Neural cell (in vitro differentiated cells): ENCODE results near the gene PPP1R14B. TPM values are rescaled to one million over a fixed set of nuclear protein-coding genes. Genes with fewer than 3 reads are reported as not detected.
A peak's percentile ranks its signal among the peaks of the same experiment; 100 is the strongest.

Source experiments
- H2AFZ ChIP-seq: fragments of 200-600, 300-800 bp; sonication (generic), shearing (Covaris generic); 2 replicates; pipeline ENCODE4 v1.6.0; 2014; ENCODE audit warnings: low read depth, mild to moderate bottlenecking, antibody characterized with exemption, low read length, moderate library complexity
- H3F3A ChIP-seq: fragments of 200-600 bp; shearing (Covaris generic); 2 replicates; pipeline ENCODE4 v1.6.1; 2016; ENCODE audit warnings: mild to moderate bottlenecking, moderate library complexity, mixed read lengths, antibody characterized with exemption, low read length; ENCODE audit not compliant: insufficient read depth, poor library complexity, severe bottlenecking
- H3K27ac ChIP-seq: fragments of 200-600, 300-800 bp; sonication (generic), shearing (Covaris generic); 2 replicates; pipeline ENCODE4 v1.5.1; 2014; ENCODE audit warnings: mild to moderate bottlenecking, low read length, moderate library complexity
- H3K27me3 ChIP-seq: fragments of 300-800, 200-600 bp; sonication (generic), shearing (Covaris generic); 2 replicates; pipeline ENCODE4 v1.6.0; 2014; ENCODE audit warnings: mild to moderate bottlenecking, low read depth, low read length, moderate library complexity; ENCODE audit not compliant: insufficient read depth
- H3K36me3 ChIP-seq: fragments of 300-800, 200-600 bp; sonication (generic), shearing (Covaris generic); 2 replicates; pipeline ENCODE4 v1.5.1; 2014; ENCODE audit warnings: mild to moderate bottlenecking, antibody characterized with exemption, low read length, moderate library complexity; ENCODE audit not compliant: insufficient read depth
- H3K4me2 ChIP-seq: fragments of 300-800, 200-600 bp; sonication (generic), shearing (Covaris generic); 2 replicates; pipeline ENCODE4 v1.6.0; 2014; ENCODE audit warnings: mild to moderate bottlenecking, low read length
- H3K4me3 ChIP-seq: fragments of 300-800, 200-600 bp; sonication (generic), shearing (Covaris generic); 2 replicates; pipeline ENCODE4 v1.5.1; 2014; ENCODE audit warnings: mild to moderate bottlenecking, low read length, moderate library complexity
- H3K79me2 ChIP-seq: fragments of 200-600 bp; shearing (Covaris generic); replicated peaks from 2 replicates; pipeline ENCODE4 v1.6.0; 2014; ENCODE audit warnings: mild to moderate bottlenecking, low read length, moderate library complexity; ENCODE audit not compliant: insufficient read depth
- H3K9ac ChIP-seq: fragments of 300-800, 200-600 bp; sonication (generic), shearing (Covaris generic); 2 replicates; pipeline ENCODE4 v1.6.1; 2016; ENCODE audit warnings: mild to moderate bottlenecking, low read length, mixed read lengths
- H3K9me2 ChIP-seq: fragments of 200-600 bp; shearing (Covaris generic); 2 replicates; pipeline ENCODE4 v1.6.1; 2016; ENCODE audit warnings: mild to moderate bottlenecking, low read length, mixed read lengths; ENCODE audit not compliant: insufficient read depth
- H3K9me3 ChIP-seq: fragments of 200-600, 300-800 bp; sonication (generic), shearing (Covaris generic); 2 replicates; pipeline ENCODE4 v1.6.1; 2016; ENCODE audit warnings: mild to moderate bottlenecking, mixed run types, low read length, moderate library complexity, mixed read lengths
- H4K20me1 ChIP-seq: fragments of 200-600 bp; shearing (Covaris generic); 2 replicates; pipeline ENCODE4 v1.6.1; 2016; ENCODE audit warnings: mild to moderate bottlenecking, mixed run types; ENCODE audit not compliant: insufficient read depth
- EP300 ChIP-seq: fragments of 450-650 bp; conservative IDR thresholded peaks from 2 replicates; pipeline ENCODE4 v1.6.1; 2014; ENCODE audit warnings: antibody characterized with exemption, mild to moderate bottlenecking, moderate library complexity; ENCODE audit not compliant: poor library complexity, severe bottlenecking
- EZH2 ChIP-seq: fragments of 200-600, 300-800 bp; shearing (Covaris generic), sonication (generic); IDR thresholded peaks from 2 replicates; pipeline ENCODE4 v1.6.1; 2014; ENCODE audit warnings: antibody characterized with exemption, low read length, borderline replicate concordance, mild to moderate bottlenecking; ENCODE audit not compliant: insufficient read depth, poor library complexity, severe bottlenecking
- MXI1 ChIP-seq: fragments of 450-650 bp; conservative IDR thresholded peaks from 2 replicates; pipeline ENCODE4 v1.6.1; 2014; ENCODE audit warnings: antibody characterized with exemption, mild to moderate bottlenecking; ENCODE audit not compliant: poor library complexity, severe bottlenecking
- POLR2AphosphoS5 ChIP-seq: IDR thresholded peaks from 2 replicates; pipeline ENCODE4 v1.6.1; 2012
- RAD21 ChIP-seq: fragments of 450-650 bp; conservative IDR thresholded peaks from 2 replicates; pipeline ENCODE4 v1.6.1; 2014; ENCODE audit warnings: antibody characterized with exemption, mild to moderate bottlenecking, moderate library complexity
- SMC3 ChIP-seq: fragments of 450-650 bp; conservative IDR thresholded peaks from 2 replicates; pipeline ENCODE4 v1.6.1; 2014; ENCODE audit warnings: antibody characterized with exemption, mild to moderate bottlenecking, moderate library complexity; ENCODE audit not compliant: poor library complexity
- TAF1 ChIP-seq: IDR thresholded peaks from 2 replicates; pipeline ENCODE4 v1.6.1; 2012; ENCODE audit warnings: low read depth
- polyA plus RNA-seq: library from polyadenylated mRNA; depleted of rRNA; stranded (reverse); fragments of >200 nt; gene quantifications from 2 replicates; pipeline ENCODE4 v1.2.3, GENCODE V29; 2014
- TF ChIP-seq, protein P1 (sequence below): IDR thresholded peaks from 2 replicates; pipeline ENCODE4 v1.6.1; 2012; ENCODE audit warnings: borderline replicate concordance
- TF ChIP-seq, protein P2 (sequence below): fragments of 450-650 bp; IDR thresholded peaks from 2 replicates; pipeline ENCODE4 v1.5.1; 2014; ENCODE audit warnings: antibody characterized with exemption, mild to moderate bottlenecking, moderate library complexity; ENCODE audit not compliant: poor library complexity, severe bottlenecking

Gene PPP1R14B
- polyA plus RNA-seq, 1 donor from 2014 or later: 400 TPM

DNA sequence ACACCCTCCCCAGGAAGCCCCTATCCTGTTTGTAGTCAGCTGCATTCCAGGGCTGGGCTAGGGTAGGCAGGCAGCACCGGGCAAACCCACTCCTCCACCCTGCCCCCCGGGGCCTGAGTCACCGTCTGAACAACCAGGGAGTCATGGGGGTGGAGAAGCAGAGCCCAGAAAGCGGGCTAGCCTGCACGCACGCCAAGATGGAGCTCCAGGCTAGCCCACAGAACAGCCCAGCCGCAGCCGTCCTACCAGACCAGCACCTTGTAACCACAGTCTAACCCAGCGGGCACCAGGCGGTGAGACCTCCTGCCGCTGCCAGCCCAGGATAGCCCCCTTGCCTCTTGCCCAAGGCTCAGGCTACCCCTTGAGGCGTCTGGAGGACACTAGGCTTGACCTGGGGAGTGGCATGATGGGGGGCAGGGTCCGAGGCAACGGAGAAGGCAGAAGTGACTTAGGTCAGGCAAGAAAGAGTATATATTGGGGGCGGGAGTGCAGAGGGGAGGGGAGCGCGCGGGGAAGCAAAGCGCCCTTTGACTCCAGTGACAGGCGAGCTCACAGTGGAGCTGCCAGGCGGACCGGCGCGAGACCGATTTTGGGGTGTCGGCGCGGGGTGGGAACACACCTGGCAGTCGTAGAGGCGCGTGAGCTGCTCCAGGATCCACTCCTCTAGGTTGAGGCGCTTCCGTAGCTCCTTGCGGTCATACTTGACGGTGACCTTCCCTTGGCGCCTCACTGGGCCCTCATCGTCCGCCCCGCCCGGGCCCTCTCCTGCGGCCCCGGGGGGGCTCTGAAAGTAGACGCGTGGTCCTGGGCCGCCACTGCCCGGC is 734 bp downstream of the PPP1R14B start:
- Histone ChIP-seq H3K79me2 (peaks cover 13% of the 10 kb centered on the region), H3K4me3 (peak overlapping the region; percentile 99), H3K9me2 (no peaks in the 10 kb centered on the region), H3K36me3 (no peaks in the 10 kb centered on the region), H3K27ac (peak overlapping the region; percentile 57), H3K4me2 (peak overlapping the region; percentile 89), H3K9ac (peak overlapping the region; percentile 85), H3F3A (no peaks in the 10 kb centered on the region), H2AFZ (no peak overlapping the region), H3K9me3 (no peaks in the 10 kb centered on the region), H4K20me1 (no peaks in the 10 kb centered on the region), H3K27me3 (peaks cover under 1% of the 10 kb centered on the region)
- TF ChIP-seq MXI1 (no peak), TAF1 (no peak), EP300 (no peak), POLR2AphosphoS5 (no peak), RAD21 (no peak), SMC3 (no peak), EZH2 (no peak)
- TF ChIP-seq, protein P1, sequence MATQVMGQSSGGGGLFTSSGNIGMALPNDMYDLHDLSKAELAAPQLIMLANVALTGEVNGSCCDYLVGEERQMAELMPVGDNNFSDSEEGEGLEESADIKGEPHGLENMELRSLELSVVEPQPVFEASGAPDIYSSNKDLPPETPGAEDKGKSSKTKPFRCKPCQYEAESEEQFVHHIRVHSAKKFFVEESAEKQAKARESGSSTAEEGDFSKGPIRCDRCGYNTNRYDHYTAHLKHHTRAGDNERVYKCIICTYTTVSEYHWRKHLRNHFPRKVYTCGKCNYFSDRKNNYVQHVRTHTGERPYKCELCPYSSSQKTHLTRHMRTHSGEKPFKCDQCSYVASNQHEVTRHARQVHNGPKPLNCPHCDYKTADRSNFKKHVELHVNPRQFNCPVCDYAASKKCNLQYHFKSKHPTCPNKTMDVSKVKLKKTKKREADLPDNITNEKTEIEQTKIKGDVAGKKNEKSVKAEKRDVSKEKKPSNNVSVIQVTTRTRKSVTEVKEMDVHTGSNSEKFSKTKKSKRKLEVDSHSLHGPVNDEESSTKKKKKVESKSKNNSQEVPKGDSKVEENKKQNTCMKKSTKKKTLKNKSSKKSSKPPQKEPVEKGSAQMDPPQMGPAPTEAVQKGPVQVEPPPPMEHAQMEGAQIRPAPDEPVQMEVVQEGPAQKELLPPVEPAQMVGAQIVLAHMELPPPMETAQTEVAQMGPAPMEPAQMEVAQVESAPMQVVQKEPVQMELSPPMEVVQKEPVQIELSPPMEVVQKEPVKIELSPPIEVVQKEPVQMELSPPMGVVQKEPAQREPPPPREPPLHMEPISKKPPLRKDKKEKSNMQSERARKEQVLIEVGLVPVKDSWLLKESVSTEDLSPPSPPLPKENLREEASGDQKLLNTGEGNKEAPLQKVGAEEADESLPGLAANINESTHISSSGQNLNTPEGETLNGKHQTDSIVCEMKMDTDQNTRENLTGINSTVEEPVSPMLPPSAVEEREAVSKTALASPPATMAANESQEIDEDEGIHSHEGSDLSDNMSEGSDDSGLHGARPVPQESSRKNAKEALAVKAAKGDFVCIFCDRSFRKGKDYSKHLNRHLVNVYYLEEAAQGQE: no peak
- TF ChIP-seq, protein P2, sequence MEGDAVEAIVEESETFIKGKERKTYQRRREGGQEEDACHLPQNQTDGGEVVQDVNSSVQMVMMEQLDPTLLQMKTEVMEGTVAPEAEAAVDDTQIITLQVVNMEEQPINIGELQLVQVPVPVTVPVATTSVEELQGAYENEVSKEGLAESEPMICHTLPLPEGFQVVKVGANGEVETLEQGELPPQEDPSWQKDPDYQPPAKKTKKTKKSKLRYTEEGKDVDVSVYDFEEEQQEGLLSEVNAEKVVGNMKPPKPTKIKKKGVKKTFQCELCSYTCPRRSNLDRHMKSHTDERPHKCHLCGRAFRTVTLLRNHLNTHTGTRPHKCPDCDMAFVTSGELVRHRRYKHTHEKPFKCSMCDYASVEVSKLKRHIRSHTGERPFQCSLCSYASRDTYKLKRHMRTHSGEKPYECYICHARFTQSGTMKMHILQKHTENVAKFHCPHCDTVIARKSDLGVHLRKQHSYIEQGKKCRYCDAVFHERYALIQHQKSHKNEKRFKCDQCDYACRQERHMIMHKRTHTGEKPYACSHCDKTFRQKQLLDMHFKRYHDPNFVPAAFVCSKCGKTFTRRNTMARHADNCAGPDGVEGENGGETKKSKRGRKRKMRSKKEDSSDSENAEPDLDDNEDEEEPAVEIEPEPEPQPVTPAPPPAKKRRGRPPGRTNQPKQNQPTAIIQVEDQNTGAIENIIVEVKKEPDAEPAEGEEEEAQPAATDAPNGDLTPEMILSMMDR: no peak

DNA sequence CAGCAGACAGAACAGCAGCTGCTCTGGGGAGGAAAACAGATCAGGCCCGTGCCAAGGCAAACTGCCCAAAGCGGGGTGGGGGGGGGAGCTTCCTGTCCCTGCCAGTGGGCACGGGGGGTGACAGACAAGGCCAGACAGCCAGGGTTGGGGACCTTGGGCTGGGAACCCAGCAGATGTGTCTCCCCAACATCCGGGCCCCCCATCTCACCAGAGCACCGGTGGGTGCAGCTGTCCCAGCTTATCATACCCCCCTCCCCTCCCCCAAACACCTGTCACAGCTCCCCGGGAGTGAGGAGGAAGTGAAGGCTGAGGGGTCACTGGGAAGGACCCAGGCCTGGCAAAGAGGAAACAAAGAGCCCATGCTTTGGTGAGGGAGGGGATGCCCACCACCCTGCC is 1.3 kb downstream of the PPP1R14B start:
- no peaks in the 10 kb centered on the region for H4K20me1 ChIP-seq
- peak overlapping the region; percentile 57 for H3K27ac ChIP-seq
- H3K79me2 ChIP-seq: peaks cover 13% of the 10 kb centered on the region
- H2AFZ ChIP-seq: no peak overlapping the region
- no peaks in the 10 kb centered on the region for H3K9me2 ChIP-seq
- TF ChIP-seq EZH2 (no peak), POLR2AphosphoS5 (no peak), SMC3 (no peak), EP300 (no peak), MXI1 (no peak), TAF1 (no peak), RAD21 (no peak)
- TF ChIP-seq, protein P1: no peak
- TF ChIP-seq, protein P2: no peak
- H3K4me3 ChIP-seq: peak overlapping the region; percentile 99
- peak overlapping the region; percentile 89 for H3K4me2 ChIP-seq
- no peaks in the 10 kb centered on the region for H3K27me3 ChIP-seq
- no peaks in the 10 kb centered on the region for H3K9me3 ChIP-seq
- no peaks in the 10 kb centered on the region for H3F3A ChIP-seq
- peak overlapping the region; percentile 85 for H3K9ac ChIP-seq
- H3K36me3 ChIP-seq: no peaks in the 10 kb centered on the region
